Measurements from ENCODE around the gene PABPN1.
"Not testable (repeated sequence)": the region's sequence is repeated elsewhere in the genome, so short reads cannot be mapped to it uniquely, and the experiment has no call there.

Gene PABPN1

GRCh38 chr14:23320584-23321571 is at the start of gene PABPN1:
Gene PABPN1, plus strand, starts transcription at chr14:23321457. Its CDS starts 13 bp downstream, at chr14:23321470.
- TF ChIP-seq, protein P1, sequence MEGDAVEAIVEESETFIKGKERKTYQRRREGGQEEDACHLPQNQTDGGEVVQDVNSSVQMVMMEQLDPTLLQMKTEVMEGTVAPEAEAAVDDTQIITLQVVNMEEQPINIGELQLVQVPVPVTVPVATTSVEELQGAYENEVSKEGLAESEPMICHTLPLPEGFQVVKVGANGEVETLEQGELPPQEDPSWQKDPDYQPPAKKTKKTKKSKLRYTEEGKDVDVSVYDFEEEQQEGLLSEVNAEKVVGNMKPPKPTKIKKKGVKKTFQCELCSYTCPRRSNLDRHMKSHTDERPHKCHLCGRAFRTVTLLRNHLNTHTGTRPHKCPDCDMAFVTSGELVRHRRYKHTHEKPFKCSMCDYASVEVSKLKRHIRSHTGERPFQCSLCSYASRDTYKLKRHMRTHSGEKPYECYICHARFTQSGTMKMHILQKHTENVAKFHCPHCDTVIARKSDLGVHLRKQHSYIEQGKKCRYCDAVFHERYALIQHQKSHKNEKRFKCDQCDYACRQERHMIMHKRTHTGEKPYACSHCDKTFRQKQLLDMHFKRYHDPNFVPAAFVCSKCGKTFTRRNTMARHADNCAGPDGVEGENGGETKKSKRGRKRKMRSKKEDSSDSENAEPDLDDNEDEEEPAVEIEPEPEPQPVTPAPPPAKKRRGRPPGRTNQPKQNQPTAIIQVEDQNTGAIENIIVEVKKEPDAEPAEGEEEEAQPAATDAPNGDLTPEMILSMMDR (IDR thresholded peaks at IDR 0.05; ENCODE audit: borderline replicate concordance, insufficient read depth, low read depth, low read length) = no peak
- peak within 1 kb of the TSS; percentile 54 for H3K4me3 ChIP-seq (ENCODE audit: low read depth, low read length)

- H3K4me3 ChIP-seq (ENCODE audit: low read depth, low read length) = no peak overlapping the region
- TF ChIP-seq, protein P1 (IDR thresholded peaks at IDR 0.05; ENCODE audit: borderline replicate concordance, insufficient read depth, low read depth, low read length) = no peak
Observed at GRCh38 chr14:23275412-23275811, 45.8 kb upstream of the PABPN1 start.

GRCh38 chr14:23277189-23277588 is 44.1 kb upstream of the PABPN1 start:
- H3K4me3 ChIP-seq (ENCODE audit: low read depth, low read length) = no peak overlapping the region
- TF ChIP-seq, protein P1 (IDR thresholded peaks at IDR 0.05; ENCODE audit: borderline replicate concordance, insufficient read depth, low read depth, low read length) = no peak

DNA sequence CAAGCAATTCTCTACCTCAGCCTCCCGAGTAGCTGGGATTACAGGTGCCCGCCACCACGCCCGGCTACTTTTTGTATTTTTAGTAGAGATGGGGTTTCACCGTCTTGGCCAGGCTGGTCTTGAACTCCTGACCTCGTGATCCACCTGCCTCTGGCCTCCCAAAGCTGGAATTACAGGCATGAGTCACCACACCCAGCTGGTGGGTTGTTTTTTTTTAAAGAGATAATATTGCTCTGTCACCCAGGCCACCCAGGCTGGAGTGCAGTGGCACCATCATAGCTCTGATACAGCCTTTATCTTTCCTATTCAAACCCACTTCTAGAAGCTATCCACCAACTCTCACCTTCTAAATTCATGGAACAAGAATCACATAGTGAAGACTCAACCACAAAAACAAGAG is 43.3 kb upstream of the PABPN1 start:
- not testable (repeated sequence) for H3K4me3 ChIP-seq (ENCODE audit: low read depth, low read length)

GRCh38 chr14:23281247-23281646 is 40.0 kb upstream of the PABPN1 start:
- no peak overlapping the region for H3K4me3 ChIP-seq (ENCODE audit: low read depth, low read length)
- TF ChIP-seq, protein P1 (IDR thresholded peaks at IDR 0.05; ENCODE audit: borderline replicate concordance, insufficient read depth, low read depth, low read length) = no peak

DNA sequence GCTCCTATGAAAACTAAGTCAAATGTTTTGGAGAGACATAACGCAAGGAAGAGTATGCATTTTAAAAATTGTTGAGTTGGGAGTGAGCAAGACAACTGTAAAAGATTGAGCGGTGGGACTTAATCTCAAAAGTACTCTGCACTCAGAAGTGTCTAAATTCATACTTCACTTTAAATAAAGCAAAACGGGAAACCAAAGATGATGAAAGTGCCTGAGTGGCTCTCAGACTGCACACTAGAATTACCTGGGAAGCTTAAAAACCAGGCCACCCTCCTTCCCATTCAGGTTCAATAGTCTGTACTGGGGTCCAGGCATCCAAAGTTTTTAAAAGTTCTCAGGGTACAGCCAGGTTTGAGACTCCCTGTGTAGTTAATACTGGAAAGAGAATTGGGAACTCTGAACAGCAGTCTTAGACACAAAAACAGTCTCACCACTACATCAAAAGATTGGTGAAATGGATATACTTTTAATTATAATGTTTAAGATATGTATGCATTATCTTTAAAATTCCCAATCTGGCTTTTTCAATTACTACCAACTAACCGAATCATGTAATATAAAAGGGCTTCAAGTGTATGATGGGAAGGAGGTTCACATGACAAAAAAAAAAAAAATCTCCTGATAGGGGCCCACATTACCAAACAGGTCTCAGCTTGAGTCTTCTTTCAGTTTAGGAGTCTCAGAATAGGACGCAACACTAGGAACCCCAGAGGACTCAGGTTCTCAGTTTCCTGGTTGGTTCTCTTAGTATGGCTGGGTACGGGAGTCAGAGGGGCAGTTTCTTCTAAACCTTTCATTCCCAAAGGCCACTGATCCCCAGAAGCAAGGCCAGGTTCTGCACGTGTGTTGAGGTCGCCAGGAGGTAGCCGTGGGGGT is 36.4 kb upstream of the PABPN1 start:
- TF ChIP-seq, protein P1 (IDR thresholded peaks at IDR 0.05; ENCODE audit: borderline replicate concordance, insufficient read depth, low read depth, low read length) = no peak
- H3K4me3 ChIP-seq (ENCODE audit: low read depth, low read length) = peak overlapping the region; percentile 61

DNA sequence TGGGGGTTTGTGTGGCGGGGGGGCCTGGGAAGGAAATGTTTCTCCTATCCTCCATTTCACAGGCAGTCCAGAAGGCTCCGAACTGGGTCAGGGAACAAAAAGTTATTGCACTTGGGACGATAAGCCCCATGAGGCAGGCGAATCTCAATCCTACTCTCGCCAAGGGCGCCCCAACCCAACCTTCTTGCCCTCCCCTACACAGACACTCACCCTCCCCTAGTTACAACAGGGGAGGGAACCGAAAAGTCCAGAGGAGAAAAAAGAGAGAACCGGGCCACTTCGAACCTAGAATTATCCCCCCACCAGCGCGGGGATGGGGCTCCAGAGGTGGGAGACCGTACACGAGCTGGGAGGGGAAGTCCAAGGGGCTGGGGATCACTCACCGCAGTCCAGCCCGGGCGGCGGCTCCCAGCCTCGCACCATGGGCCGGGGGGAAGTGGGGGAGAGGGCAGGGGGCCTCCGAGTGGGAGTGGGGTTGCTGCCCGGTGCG is 35.7 kb upstream of the PABPN1 start:
- H3K4me3 ChIP-seq (ENCODE audit: low read depth, low read length) = peak overlapping the region; percentile 61
- TF ChIP-seq, protein P1 (IDR thresholded peaks at IDR 0.05; ENCODE audit: borderline replicate concordance, insufficient read depth, low read depth, low read length) = no peak

All from GM12875 (cell line).